Tibial nerve (tissue), 4 donors: ENCODE measurements around the gene SMYD3. TPM values are rescaled to one million over a fixed set of nuclear protein-coding genes. Genes with fewer than 3 reads are reported as not detected.

Experiments
- DNase-seq, 2 donors: peaks; one replicate each; pipeline ENCODE4 v3.0.0-alpha.2; 2019; ENCODE audit warnings: low spot score in 2 of 2
- H3K27ac ChIP-seq, 4 donors: fragments of 200-600 bp; sonication (generic) in 3 of 4; one replicate each; pipeline ENCODE4 v1.5.1; 2017 to 2019; ENCODE audit warnings: mild to moderate bottlenecking in 1 of 4
- H3K27me3 ChIP-seq, 2 donors: fragments of 200-600 bp; sonication (generic) in 1 of 2; one replicate each; pipeline versions ENCODE4 v1.5.1 to v1.6.0; 2017 to 2019
- H3K36me3 ChIP-seq, 3 donors: fragments of 200-600 bp; sonication (generic); one replicate each; pipeline ENCODE4 v1.5.1; 2018 to 2019
- H3K4me1 ChIP-seq, 4 donors: fragments of 200-600 bp; sonication (generic) in 3 of 4; one replicate each; pipeline ENCODE4 v1.5.1; 2017 to 2019
- H3K4me3 ChIP-seq, 4 donors: fragments of 200-600 bp; sonication (generic) in 3 of 4; one replicate each; pipeline ENCODE4 v1.5.1; 2017 to 2019; ENCODE audit warnings: mild to moderate bottlenecking in 1 of 4, moderate library complexity in 1 of 4
- H3K9me3 ChIP-seq, 4 donors: fragments of 200-600 bp; sonication (generic) in 3 of 4; one replicate each; pipeline ENCODE4 v1.5.1; 2017 to 2019
- EP300 ChIP-seq, 2 donors: sonication (generic); formaldehyde crosslinking; IDR thresholded peaks; one replicate each; pipeline ENCODE4 v1.6.1; 2017; ENCODE audit warnings: antibody characterized with exemption in 2 of 2, mild to moderate bottlenecking in 1 of 2
- POLR2A ChIP-seq, 2 donors: fragments of 450-650 bp; IDR thresholded peaks; one replicate each; pipeline ENCODE4 v1.6.1; 2017; ENCODE audit warnings: antibody characterized with exemption in 2 of 2, mild to moderate bottlenecking in 2 of 2, moderate library complexity in 2 of 2
- WGBS, 2 donors: methylation state at CpG; one replicate each; pipeline ENCODE4 v1.1.5; 2018; 5-methylcytosine and 5-hydroxymethylcytosine counted together
- total RNA-seq, 4 donors: library from RNA; depleted of rRNA; stranded (reverse); fragments of >200 nt; gene quantifications; one replicate each; pipeline ENCODE4 v1.1.0, GENCODE V29; 2016
- TF ChIP-seq, protein P1 (sequence below), 5 experiments: fragments of 200-600 bp in 3 of 5; fragments of 450-650 bp in 2 of 5; sonication (generic) in 3 of 5; IDR thresholded peaks; one replicate each; pipeline ENCODE4 v1.5.1; 2016 to 2019; ENCODE audit warnings: antibody characterized with exemption in 5 of 5, mild to moderate bottlenecking in 3 of 5, moderate library complexity in 2 of 5

SMYD3 gene
- total RNA-seq, 4 donors from 2014 or later: 22.2 to 30.3 (median 27.0) TPM

DNA sequence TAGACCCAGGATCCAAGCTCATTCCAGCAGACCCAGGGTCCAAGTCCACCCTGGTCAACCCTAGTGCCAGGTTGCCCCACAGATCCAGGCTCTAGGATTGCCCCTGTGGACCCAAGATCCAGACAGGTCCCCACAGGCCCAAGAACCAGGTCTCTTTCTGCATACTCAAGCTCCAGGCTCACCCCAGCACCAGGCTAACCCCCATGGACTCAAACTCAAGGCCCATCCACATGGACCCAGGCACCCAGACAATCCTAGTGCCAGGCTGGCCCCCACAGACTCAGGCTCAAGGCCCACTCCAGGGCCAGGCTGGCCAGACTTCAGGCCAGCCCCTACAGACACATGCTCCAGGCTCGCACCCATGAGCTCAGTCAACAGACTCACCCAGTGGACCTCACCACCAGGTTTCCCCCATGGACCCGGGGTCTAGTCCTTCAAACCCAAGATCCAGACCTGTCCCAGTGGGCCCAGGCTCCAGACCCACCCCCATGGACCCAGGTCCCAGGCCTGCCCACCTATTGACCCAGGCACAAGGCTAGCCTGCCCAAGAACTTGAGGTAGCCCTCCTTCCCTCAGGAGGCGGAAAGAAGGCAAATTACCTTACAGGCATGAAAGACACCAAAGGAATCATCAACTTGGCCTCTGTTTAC lies 124.4 kb downstream of the SMYD3 start:
- DNase-seq: no peak

DNA sequence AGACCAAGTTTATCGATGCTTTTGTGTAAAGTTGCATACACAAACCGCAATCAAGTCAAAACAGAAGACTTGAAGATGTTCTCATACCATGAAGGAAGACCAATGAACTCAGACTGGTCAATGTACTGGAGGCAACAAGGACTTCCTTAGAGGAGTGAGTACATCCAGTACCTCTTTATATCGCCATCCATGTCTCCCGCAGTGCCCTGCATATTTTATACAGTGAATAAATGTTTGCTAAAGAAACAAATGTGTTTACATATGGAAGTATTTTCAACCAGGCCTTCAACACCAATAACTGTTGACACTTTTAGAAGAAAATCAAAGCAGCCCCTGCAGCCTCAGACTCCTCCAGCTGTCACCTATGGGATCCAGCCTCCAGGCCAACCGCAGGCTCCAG lies 125.6 kb downstream of the SMYD3 start:
- Histone ChIP-seq H3K36me3 (no peaks in the 10 kb centered on the region), H3K27ac (no peak overlapping the region), H3K4me1 (no peaks in the 10 kb centered on the region), H3K9me3 (no peaks in the 10 kb centered on the region), H3K27me3 (no peaks in the 10 kb centered on the region), H3K4me3 (no peak overlapping the region)
- TF ChIP-seq EP300 (IDR thresholded peaks at IDR 0.05): no peak
- TF ChIP-seq, protein P1, sequence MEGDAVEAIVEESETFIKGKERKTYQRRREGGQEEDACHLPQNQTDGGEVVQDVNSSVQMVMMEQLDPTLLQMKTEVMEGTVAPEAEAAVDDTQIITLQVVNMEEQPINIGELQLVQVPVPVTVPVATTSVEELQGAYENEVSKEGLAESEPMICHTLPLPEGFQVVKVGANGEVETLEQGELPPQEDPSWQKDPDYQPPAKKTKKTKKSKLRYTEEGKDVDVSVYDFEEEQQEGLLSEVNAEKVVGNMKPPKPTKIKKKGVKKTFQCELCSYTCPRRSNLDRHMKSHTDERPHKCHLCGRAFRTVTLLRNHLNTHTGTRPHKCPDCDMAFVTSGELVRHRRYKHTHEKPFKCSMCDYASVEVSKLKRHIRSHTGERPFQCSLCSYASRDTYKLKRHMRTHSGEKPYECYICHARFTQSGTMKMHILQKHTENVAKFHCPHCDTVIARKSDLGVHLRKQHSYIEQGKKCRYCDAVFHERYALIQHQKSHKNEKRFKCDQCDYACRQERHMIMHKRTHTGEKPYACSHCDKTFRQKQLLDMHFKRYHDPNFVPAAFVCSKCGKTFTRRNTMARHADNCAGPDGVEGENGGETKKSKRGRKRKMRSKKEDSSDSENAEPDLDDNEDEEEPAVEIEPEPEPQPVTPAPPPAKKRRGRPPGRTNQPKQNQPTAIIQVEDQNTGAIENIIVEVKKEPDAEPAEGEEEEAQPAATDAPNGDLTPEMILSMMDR (IDR thresholded peaks at IDR 0.05): no peak
- no peak for TF ChIP-seq POLR2A (IDR thresholded peaks at IDR 0.05)
- 96 to 97% methylated on average over 5 of the region's 5 CpGs for WGBS, 2 donors
- no peak for DNase-seq

More for the DNA sequence above, 124.4 kb downstream of the SMYD3 start:
- H3K27ac ChIP-seq: no peak overlapping the region
- TF ChIP-seq POLR2A (IDR thresholded peaks at IDR 0.05) (no peak), EP300 (IDR thresholded peaks at IDR 0.05) (no peak)
- TF ChIP-seq, protein P1 (IDR thresholded peaks at IDR 0.05): no peak
- no peak overlapping the region for H3K4me3 ChIP-seq
- no peaks in the 10 kb centered on the region for H3K4me1 ChIP-seq
- no peaks in the 10 kb centered on the region for H3K36me3 ChIP-seq
- no peaks in the 10 kb centered on the region for H3K9me3 ChIP-seq
- H3K27me3 ChIP-seq: no peaks in the 10 kb centered on the region
- 95 to 96% methylated on average over 2 to 3 of the region's 3 CpGs for WGBS, 2 donors

GRCh38 chr1:246377625-246378153 lies 129.4 kb downstream of the SMYD3 start:
- peaks cover 0 to 8% (median 0%) of the 10 kb centered on the region in 4 donors for H3K4me1 ChIP-seq
- WGBS, 2 donors: 94 to 95% methylated on average over 5 of the region's 5 CpGs
- no peaks in the 10 kb centered on the region for H3K27me3 ChIP-seq
- TF ChIP-seq, protein P1 (IDR thresholded peaks at IDR 0.05): no peak
- TF ChIP-seq POLR2A (IDR thresholded peaks at IDR 0.05): no peak
- TF ChIP-seq EP300 (IDR thresholded peaks at IDR 0.05): no peak
- H3K4me3 ChIP-seq: no peak overlapping the region
- no peaks in the 10 kb centered on the region for H3K9me3 ChIP-seq
- no peaks in the 10 kb centered on the region for H3K36me3 ChIP-seq
- DNase-seq: no peak
- H3K27ac ChIP-seq: no peak overlapping the region

DNA sequence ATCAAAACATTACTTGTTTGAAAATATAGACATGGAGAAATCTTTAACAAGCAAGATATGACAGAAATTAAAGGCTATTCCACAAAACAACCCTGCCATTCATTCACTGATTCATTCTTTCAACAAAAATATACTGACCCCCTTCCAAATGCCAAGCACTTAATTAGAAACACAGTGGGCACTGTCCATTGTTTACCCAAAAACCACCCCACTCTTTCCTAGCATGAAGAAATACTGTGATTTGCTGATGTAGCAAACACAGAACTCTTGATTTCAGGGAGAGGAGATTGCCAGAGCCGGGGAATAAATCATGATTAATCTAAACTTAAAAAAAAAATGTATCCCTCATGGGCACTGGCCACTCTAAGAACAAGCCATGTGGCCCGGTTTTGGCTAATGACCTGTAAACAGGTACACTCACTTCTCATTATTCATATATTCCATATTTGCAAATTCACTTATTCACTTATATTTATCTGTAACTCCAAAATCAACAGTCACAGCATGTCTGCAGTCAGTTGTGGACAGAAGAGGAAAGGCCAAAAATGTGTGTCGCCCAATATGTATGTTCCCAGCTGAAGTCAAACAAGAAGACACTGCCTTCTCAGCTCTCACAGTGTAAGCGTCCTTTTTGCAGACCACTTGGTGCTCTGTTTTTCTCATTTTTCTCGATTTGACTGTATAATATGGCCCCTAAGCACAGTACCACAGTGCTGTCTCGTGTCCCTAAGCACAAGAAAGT lies 133.1 kb downstream of the SMYD3 start:
- Histone ChIP-seq H3K27ac (peak overlapping the region in 1 of 4 donors; percentile 22), H3K9me3 (no peaks in the 10 kb centered on the region), H3K36me3 (no peaks in the 10 kb centered on the region), H3K27me3 (no peaks in the 10 kb centered on the region), H3K4me1 (peaks cover 0 to 15% (median 0%) of the 10 kb centered on the region in 4 donors), H3K4me3 (no peak overlapping the region)
- no peak for TF ChIP-seq EP300 (IDR thresholded peaks at IDR 0.05)
- TF ChIP-seq, protein P1 (IDR thresholded peaks at IDR 0.05): no peak
- no peak for TF ChIP-seq POLR2A (IDR thresholded peaks at IDR 0.05)
- WGBS, 2 donors: 52 to 55% methylated on average over 6 of the region's 6 CpGs
- no peak for DNase-seq

- DNase-seq: no peak
- Histone ChIP-seq H3K4me3 (no peak overlapping the region), H3K4me1 (peaks cover 0 to 15% (median 0%) of the 10 kb centered on the region in 4 donors), H3K27me3 (no peaks in the 10 kb centered on the region), H3K9me3 (no peaks in the 10 kb centered on the region), H3K27ac (peak overlapping the region in 1 of 4 donors; percentile 11), H3K36me3 (no peaks in the 10 kb centered on the region)
- TF ChIP-seq POLR2A (IDR thresholded peaks at IDR 0.05) (no peak), EP300 (IDR thresholded peaks at IDR 0.05) (no peak)
- TF ChIP-seq, protein P1 (IDR thresholded peaks at IDR 0.05): no peak
- 54 to 65% methylated on average over 6 of the region's 6 CpGs for WGBS, 2 donors
These were observed 134.5 kb downstream of the SMYD3 start for GRCh38 chr1:246372559-246372958.
